COLO829 (cell line): Measurements from ENCODE around the gene RAI1.

Source experiments
- DNase-seq: peaks from one replicate; pipeline ENCODE4 v3.0.0; 2012; ENCODE audit warnings: low spot score

RAI1 gene

DNA sequence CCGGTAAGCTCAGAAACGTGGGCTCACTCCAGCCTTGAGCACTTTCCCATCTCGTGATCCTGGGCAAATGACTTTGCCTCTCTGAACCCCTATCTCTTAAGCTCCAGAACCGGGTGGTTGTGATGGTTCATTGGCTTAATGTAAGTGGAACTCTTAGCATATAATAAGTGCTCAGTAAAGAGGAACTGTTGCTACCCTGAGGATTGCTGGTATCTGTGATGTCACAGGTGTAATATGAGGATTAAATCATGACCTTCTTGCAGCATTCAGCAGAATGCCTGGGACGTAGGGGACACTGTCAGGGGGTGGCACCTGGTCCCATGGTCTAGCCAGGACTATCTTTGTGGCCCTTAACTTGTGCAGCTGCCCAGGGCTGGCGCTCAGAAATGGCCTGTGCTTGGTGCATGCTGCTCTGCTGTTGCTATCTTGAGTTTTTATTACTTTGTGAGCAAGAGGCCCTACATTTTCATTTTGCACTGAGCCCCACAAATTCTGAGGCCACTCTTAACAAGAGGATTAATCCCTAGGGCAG is 86.7 kb downstream of the RAI1 start:
- no peak for DNase-seq

DNA sequence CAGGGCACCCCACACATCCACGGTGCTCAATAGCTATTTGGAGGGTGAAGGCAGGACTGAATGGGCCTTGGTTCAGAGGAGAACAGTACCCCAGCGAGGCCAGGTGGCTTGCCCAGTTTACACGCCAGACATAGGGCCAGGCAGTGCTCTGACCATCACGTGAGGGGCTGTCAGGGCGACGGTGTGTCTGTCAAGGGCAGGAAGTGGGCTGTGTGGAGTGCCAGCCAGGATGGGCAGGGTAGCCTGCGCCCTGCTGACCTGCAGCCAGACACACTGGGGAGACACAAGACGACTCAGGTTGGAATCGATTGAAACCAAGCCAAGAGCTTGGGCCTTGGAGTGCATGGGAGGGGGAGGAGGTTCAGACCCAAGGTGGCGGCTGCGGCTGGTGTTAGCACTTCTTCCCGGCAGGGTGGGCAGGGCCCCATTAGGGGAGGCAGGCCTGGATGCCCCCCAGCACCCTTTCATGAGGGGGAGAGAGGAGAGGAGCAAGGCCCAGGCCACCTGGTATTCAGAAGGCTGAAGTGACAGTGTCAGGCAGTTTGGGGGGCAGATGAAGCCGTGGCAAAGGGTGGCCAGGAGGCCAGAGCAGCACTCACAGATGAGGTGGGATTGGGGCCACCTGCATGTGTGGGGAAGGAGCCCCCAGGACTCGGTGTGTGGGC is 87.3 kb downstream of the RAI1 start:
- DNase-seq = no peak

DNA sequence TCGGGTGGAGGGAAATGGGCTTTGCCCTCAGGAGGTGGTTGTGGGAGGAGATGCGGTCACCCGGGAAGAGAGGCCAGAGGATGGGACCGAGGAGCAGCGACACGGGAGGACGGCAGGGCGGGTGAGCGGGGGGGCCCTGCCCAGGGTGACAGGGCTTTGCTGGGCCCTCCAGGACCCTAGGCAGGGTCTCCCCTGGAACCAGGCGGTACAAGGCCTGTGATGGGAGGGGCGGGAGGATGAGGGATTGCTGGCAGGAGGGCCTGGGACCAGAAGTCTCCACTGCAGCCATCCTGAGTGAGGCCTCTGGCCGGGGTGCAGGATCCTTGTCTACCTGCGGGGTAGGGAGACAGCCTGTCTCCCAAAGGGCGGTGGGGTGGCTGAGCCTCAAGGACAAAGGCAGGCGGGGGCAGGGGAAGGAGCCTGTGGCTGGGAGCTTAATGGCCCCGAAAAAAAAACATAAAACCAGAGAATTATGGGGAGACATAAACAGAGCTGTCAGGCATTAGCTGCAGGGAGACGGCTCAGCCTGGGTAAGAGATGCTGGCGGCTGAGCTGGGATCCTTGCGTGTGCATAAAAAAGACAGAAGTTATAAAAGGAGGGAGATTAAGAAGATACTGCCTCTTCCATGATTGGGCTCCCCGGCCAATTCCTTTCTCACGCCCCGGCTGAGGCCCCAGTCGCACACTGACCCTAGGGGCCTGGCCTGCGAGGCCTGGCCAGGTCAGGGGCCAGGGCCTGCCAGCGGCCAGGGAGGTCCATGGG is 88.8 kb downstream of the RAI1 start:
- DNase-seq = no peak

DNA sequence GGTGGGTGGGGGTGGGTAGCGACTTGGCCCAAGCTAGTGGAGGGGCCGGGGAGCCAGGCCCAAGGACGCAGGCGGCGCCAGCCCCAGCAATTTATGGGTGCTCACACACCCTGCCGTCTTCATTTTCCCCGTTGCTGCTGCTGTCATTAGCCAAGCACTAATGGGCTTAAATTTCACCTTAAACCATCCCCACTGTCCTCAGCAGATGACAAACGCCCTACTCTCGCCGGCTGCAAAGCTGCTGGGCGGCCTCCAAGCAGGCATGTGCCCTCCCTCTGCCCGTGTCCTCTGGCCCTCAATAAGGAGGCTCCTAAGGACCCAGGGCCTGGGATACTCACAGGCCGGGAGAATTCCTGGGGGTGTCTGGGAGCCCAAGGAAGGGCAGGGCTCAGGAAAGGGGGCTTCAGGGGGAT is 89.4 kb downstream of the RAI1 start:
- DNase-seq = no peak

DNA sequence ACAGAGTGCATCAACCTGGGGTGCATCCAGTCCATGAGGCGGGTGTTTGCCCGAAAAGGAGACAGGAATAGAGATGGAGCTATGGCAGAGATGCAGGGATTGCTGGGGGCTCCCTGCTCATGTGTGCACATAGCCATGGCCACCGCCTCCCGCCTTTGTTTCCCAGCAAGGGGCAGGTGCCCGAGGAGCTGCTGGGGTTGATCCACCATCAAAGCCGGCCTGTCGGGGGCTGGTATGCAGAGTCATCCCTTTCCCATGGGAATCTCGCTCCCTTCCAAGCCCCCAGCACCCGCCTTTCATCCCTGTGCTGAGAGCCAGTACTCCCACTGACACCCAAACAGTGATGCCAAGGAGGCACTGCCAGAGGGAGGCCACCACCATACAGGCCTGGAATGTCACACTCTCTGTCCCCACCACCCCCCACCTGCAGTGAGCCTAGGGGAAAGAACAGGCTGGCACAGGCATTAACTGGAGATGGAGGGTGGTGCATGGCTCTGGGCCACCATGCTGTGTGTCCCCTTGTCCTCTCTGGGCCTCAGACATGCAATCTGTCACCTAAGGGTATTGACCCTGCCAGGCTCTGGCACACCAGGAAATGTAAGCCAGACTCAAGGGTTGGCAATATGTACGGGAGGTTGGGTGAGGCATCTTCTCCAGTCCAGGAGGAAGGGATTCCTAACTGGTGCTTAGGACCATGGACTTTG is 90.4 kb downstream of the RAI1 start:
- no peak for DNase-seq

DNA sequence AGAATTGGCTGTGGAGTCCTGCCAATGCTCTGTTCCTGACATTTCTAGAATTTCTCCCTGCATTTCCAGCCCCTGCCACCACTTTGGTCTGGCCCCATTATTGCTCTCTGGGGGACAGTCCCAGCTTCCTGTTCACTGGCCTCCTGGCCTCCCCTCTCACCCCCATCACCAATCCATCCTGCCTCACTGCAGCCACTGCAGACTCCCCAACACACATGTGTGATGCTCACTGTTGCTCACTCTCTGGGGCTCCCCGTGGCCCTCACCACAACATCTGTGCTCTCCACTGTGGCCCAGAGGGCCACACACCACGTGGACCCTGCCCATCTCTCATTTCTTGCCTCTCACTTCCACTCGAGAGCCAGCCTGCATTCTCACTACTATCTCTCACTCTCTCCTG is 91.0 kb downstream of the RAI1 start:
- DNase-seq = no peak

DNA sequence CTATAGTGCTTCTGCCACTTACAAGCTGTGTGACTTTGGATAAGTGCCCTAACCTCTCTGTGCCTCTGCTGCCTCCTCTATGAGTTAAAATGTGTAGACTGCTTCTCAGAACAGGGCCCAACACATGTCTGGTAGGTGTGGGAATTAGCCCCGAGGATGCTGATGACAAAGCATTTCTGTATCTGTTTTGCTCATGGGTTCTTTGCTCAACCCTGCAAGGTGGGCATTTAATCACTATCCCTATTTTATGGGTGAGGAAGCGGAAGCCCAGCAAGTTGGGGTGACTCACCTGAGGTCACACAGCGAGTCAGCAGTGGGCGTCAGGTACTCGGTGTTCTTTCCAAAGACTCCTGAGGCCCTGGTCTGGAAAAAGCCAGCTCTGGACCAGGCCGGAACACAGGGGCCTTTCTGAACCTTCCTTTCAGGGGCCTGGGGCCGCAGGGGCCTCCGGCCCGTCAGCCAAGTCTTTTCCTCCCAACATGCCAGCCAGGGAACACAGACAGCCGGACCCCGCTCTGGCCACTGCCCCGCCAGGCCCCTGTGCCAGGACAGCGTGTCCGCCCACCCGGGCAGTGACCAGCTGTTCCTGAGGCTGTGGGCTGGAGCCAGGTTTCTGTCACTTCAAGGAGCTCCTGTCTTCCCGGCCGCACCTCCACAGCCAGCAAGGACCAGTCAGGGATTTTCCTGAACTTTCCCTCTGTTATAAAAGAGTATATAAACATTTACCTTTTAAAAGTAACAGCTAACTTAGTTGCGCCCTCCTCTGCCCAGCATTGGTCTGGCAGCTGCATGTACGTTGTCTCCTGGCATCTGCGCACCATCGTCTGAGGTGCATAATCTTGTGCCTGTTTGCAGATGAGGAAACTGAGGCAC is 93.0 kb downstream of the RAI1 start:
- DNase-seq = no peak

DNA sequence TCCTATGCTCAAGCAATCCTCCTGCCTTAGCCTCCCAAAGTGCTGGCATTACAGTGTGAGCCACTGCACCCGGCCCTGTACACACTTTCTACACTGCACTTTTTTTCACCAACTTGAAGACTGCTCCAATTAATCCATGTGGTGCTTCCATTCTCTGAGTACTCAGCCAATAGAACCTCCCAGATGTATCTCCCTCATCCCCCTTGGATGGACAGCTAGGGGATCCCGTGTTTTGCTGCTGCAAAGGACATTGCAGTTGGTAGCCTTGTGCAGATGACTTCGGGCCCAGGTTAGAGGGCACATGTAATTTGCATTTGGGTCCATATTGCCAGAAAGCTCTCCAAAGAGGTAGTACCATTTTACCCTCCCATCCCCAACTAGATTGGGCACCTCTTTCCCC is 95.6 kb downstream of the RAI1 start:
- DNase-seq = no peak

DNA sequence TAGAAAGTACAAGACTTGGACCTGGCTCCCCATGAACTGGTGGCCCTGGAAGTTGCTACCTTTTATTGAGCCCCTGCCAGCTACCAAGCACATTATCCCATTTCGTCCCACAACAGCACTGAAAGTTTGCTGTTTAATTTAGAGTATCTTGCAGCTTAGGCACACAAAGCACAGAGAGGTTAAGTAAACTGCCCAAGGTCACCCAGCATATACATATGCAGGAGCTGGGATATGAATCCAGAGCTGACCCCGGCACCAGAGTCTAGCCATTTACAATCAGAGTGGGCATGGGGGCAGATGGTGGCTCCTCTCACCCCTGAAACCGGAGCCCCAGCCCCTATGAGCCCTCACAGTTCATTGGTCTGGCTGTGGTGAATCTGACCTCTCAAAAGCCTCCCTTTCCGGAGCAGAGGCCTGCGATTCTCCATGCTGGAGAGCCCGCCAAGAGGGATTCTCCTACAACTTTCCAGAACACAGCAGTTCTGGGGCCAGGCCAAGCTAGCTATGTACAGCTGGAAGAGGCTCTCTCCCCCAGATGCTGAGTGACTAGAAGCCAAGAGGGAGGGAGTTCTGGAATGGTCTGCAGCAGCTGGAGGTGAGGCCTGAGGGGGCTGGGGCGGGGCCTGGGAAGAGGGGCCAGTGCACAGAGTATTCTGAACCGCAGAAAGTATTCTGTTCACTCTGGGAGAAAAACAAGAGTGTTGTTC is 97.2 kb downstream of the RAI1 start:
- DNase-seq = no peak

DNA sequence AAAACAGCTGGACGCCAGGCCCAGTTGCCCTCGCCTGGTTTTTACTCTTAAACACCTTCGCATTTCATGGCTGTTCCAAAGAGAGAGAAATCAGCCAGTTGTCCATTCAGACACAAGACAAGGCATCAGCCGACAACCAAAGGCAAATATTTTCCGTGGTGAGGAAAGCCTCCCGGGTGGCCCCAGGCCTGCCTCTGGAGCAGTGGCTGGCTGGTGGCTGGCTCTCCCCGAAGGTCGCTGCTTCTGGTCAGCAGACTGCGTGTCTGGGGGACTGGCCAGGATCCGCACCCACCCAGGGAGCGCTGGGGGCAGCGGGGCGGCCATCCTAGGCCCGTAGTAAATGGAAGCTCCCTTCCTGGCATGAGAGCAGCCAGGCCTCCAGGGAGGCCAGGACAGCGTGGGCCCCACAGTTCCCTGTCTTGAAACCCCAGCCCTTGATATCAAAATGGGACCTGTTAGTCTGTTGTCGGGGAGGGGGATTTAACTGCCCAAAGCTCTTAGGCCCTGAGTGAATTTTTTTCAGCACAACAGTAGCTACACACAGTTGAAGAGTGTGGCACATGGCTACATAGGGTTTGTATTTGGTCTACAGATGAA is 97.9 kb downstream of the RAI1 start:
- DNase-seq = no peak

DNA sequence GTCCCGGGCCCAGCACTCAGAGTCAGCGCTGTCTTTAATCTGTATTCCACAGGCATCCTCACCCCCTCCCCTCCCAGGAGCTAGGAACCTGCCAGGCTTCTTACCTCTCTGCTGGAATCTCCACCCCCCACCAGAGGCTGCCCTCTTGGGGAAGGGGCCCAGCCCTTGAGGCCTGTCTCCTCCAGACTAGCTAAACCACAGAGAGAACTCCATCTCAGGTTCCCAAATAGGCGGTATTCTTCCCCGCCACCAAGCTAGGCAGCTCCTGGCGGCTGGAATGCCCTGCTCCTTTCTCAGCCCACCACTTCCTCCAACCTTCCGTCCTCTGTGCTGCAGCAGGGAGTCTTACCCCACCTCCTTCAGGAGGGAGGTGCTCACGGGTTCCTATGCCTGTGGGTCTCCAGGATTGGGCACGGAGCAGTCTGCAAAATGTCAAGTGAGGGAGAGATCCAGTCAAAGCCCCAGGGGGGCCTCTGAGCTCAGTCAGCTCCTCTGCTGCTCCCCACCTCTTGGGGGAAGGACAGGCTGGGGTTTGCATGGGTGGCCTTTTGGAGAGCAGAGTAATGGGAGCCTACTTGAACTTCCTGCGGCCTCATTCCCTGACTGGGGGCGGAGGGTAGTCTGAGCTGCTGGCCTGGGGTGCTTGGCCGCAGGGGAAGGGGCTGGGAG is 99.8 kb downstream of the RAI1 start:
- DNase-seq = no peak

DNA sequence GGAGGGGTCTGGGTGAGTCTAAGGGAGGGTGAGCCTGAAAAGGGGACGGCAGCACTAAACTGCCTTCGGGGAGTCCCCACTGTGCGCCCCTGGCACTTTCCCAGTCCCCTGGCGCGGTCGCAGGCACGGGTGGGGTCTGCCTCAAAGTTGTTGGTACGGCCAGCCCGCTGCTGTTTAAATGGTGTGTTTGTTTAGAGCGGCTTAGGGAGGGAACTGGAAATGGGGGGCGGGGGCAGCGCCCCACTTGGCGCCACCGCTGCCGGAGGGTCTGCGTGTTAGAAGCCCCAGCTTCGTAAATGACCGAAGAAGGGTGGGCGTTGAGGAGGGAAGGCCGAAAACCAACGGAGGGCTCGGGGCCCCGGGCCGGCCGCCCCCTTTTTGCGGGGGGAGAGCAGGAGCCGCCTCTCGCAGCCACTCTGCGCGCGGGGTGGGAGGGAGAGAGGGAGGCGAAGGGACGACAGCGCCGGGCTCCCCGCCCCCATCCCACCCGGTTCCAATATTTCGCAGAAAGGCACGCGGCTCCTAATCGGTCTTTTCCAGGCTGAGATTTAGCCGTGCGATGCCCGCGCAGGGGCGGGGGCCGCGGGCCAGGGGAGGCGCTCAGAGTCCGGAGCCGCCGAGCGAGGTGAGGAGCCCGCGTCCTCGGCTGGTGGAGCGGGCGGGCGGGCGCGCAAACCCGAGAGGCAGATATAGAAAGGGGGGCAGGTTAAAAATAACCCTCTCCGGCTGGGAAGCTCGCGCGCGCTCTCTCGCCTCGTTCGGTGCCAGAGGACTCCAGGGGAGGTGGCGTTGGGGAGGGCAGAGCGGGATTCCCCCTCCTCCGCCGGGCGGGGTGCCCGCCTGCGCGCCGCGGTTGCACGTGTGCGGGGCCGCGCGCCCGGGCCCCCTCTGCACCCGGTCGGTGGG is 100.6 kb downstream of the RAI1 start:
- DNase-seq = no peak

DNA sequence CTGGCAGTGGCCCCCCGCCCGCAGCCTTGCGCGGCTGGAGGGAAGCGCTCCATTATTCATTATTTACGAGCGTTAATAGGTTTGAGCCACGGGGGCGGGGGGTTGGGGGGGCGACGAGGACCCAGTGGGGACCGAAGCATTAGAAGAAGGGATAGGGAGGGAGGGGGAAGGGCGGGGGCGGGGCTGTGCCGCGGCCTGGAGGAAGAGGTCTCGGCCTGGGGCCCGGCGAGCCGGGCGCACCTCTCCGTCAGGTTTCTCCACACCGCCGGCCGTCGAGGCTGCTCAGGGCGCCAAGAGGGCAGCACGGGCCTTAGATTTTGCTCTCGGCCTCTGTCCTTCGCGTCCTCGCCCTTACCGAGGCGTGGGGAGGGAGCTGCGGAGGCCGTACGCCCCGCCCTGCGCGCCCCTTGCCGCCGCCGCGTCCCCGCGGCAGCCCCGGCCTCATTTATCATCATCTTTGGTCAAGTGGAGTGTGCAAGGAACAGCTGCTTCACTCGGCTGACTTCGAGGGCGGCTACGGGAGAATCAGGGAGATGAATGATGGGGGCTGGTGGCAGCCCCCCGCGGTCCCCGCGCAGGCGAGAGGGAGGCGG is 101.4 kb downstream of the RAI1 start:
- DNase-seq = no peak

DNA sequence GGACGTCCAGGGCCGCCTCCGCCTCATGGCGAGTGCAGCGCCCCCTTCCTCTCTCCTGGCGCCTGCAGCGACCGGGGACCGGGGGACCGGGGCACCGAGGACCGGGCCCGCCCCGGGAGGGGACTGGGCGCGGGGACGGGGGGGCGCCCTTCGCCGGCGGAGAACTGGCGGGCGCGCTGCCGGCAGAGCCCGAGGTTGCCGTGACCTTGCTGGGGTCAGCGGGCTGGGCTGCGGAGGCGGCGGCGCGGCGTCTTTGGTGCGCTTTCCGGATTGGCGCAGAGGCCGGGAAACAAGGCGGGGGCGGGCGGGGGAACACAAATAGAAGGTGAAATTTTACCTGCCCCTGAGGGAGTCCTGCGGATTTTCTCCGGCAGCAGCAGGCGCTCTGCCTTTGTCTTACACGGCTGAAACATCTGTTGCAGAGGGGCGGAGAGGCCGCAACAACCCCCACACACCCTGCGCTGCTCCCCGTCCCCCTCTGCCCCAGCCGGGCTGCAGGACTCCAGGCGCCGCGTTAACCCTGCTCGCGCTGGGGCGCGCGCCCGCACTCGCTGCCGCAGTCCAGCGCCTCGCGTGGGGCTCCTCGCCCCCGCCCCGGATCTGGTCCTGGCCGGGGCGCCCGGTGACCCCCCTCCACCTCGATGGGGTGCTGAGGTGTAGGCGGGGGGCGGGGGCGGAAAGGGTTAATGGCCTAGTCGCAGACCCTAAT is 102.0 kb downstream of the RAI1 start:
- DNase-seq = no peak

DNA sequence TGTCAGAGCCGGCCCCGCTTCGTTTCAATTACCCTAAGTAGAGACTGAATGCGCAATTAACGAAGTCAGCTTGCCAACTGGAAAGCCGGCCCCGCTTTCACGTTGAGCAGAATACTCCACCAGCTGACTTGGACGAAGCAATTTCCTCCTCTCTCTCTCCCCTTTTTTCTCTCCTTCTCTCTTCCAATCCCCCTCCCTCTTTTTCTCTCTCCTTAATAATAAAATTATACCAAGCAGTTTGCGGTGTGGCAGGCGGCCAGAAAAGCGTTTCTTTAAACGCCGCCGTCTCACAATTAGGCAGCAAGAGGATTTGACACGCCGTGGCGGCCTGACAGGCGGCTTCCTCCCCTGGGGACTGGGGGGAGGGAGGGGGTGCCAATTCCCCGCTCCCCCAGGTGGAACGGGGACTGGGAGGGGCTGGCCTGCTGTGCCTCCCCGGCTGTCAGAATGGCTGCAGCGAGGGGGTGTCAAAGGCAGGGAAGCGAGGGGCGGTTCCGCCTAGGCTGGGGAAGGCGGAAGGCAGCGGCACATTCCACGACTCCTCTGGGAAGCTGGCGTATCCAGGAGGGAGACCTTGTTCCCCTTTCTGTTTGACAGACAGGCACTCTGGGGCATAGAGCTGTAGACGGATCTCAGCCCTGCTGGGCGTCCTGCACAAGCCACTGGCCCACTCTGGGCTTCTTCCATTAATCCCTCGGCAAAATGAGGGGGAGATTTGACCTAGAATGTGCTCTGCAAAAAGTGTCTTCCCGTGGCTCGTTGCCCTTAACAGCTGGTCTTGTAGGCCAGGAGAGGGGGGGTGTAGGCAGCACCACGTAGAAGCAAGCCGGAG is 102.8 kb downstream of the RAI1 start:
- DNase-seq = no peak

DNA sequence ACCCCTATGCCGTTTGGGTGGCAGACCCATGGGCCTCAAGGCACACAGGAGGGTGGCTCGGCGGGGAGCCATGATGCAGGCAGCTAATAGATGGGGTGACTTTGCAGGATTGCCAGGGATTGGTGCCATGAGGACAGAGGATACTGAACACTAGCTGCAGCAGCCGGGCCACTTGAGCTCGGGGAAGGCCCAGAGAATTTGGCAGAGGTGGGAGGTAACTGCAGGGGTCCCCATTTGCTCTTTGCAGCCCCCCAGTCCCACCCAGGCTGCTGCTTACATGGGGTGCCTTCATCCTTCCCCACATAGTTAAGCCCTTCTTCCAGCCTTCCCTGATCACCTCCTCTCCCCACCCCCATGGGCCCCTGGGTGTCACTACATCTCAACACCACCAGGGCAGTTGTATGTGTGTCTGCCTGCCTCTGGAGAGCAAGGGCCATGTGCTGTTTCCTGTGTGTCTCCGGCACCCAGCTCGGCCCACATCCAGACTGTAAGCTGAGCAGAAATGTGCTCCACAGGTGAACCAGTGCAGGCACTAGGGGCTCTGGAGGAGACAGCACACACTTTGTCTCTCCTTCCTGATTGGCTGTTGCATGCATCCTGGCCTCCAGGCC is 103.5 kb downstream of the RAI1 start:
- no peak for DNase-seq

DNA sequence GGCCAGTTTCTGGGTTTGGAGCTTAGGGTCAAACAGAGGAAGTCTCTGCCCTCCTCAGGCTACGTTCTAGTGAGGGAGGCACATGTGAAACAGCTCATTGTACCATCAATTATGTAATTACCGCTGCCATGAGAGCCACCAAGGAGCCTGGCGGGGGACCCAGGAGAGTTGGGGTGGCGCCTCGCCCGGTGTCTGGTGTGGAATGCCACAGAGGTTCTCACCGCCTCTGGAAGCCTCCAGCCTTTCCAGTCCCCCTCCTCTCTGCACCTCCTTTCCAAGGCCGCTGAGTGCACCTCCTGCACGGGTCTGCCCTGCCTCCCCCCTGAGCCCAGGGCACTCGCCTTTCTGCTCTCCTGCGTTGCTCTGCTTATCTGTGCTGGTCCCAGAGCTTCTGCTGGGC is 104.1 kb downstream of the RAI1 start:
- DNase-seq = no peak
